IMR-90 (cell line): ENCODE measurements around the gene HJURP. TPM values are rescaled to one million over a fixed set of nuclear protein-coding genes. Genes with fewer than 3 reads are reported as not detected.

Experiments used
- ATAC-seq: fragments of 200-7000 bp; cut with Tn5 transposase; 2 replicates; pipeline ENCODE4 v1.9.1; 2020; ENCODE audit warnings: low read depth, mild to moderate bottlenecking, moderate library complexity
- BruUV-seq: library from RNA; stranded (reverse); fragments of 400-500 nt; replicated peaks from 2 replicates; lab custom pipeline; 2021; lab: Mats Ljungman, UMichigan
- CTCF ChIA-PET: fragments of 300-600 bp; formaldehyde crosslinking; extraction: SDS; loops from one replicate; lab custom pipeline; 2021; ENCODE audit warnings: antibody characterized with exemption; lab: Yijun Ruan, JAX
- POLR2A ChIA-PET: fragments of 300-600 bp; sonication (Branson Sonifier 250); formaldehyde crosslinking; loops from one replicate; lab custom pipeline; 2022; ENCODE audit warnings: antibody characterized with exemption; ENCODE audit not compliant: unreplicated experiment; lab: Charles Lee
- DNase-seq: peaks from one replicate; pipeline ENCODE4 v3.0.0; 2013
- H2AFZ ChIP-seq: replicated peaks from 2 replicates; pipeline ENCODE3; 2013; ENCODE audit warnings: low read length, mild to moderate bottlenecking; ENCODE audit not compliant: poor library complexity
- H2AK5ac ChIP-seq: 2 replicates; pipeline ENCODE4 v1.6.1; 2013; ENCODE audit warnings: low read depth, low read length, inconsistent platforms
- H2AK9ac ChIP-seq: replicated peaks from 2 replicates; pipeline ENCODE3; 2013; ENCODE audit warnings: mild to moderate bottlenecking, low read depth, low read length, moderate library complexity; ENCODE audit not compliant: poor library complexity
- H2BK120ac ChIP-seq: 2 replicates; pipeline ENCODE4 v1.6.1; 2013; ENCODE audit warnings: low read depth, low read length, inconsistent platforms
- H2BK15ac ChIP-seq: 3 replicates; pipeline ENCODE4 v1.6.1; 2013; ENCODE audit warnings: low read depth, low read length, inconsistent platforms
- H2BK20ac ChIP-seq: 2 replicates; pipeline ENCODE4 v1.6.1; 2013; ENCODE audit warnings: low read depth, mild to moderate bottlenecking, inconsistent platforms, low read length, moderate library complexity
- H2BK5ac ChIP-seq: 2 replicates; pipeline ENCODE4 v1.6.1; 2013; ENCODE audit warnings: mild to moderate bottlenecking, low read depth, low read length, inconsistent platforms; ENCODE audit not compliant: poor library complexity, severe bottlenecking
- H3K14ac ChIP-seq: replicated peaks from 2 replicates; pipeline ENCODE4 v1.6.1; 2013; ENCODE audit warnings: low read depth, low read length, inconsistent platforms
- H3K18ac ChIP-seq: 2 replicates; pipeline ENCODE4 v1.6.1; 2013; ENCODE audit warnings: low read depth, low read length, control low read depth
- H3K23ac ChIP-seq: 2 replicates; pipeline ENCODE4 v1.6.1; 2013; ENCODE audit warnings: low read depth, low read length, inconsistent platforms
- H3K27ac ChIP-seq: 2 replicates; pipeline ENCODE4 v1.5.1; 2013; ENCODE audit warnings: mild to moderate bottlenecking, control low read depth, low read length; ENCODE audit not compliant: insufficient read depth
- H3K27me3 ChIP-seq: 2 replicates; pipeline ENCODE4 v1.6.1; 2013; ENCODE audit warnings: low read length; ENCODE audit not compliant: control insufficient read depth, insufficient read depth
- H3K36me3 ChIP-seq: 2 replicates; pipeline ENCODE4 v1.6.1; 2013; ENCODE audit warnings: low read length, mixed read lengths; ENCODE audit not compliant: control insufficient read depth, insufficient read depth
- H3K4ac ChIP-seq: 2 replicates; pipeline ENCODE4 v1.6.1; 2013; ENCODE audit warnings: low read depth, low read length, inconsistent platforms
- H3K4me1 ChIP-seq: 2 replicates; pipeline ENCODE4 v1.6.1; 2013; ENCODE audit warnings: low read length, mixed read lengths; ENCODE audit not compliant: control insufficient read depth, insufficient read depth
- H3K4me2 ChIP-seq: 2 replicates; pipeline ENCODE4 v1.6.1; 2013; ENCODE audit warnings: low read depth, mild to moderate bottlenecking, control low read depth, low read length, moderate library complexity
- H3K4me3 ChIP-seq: 2 replicates; pipeline ENCODE4 v1.5.1; 2013; ENCODE audit warnings: low read depth, mild to moderate bottlenecking, control low read depth, low read length, moderate library complexity; ENCODE audit not compliant: insufficient read depth
- H3K56ac ChIP-seq: 2 replicates; pipeline ENCODE4 v1.6.1; 2013; ENCODE audit warnings: low read length, inconsistent platforms; ENCODE audit not compliant: insufficient read depth; ENCODE audit errors: extremely low read depth
- H3K79me1 ChIP-seq, 2 experiments: 2 replicates each; pipeline ENCODE4 v1.6.1; 2013; ENCODE audit warnings: low read length in 2 of 2, inconsistent platforms in 1 of 2, low read depth in 1 of 2
- H3K9ac ChIP-seq: 2 replicates; pipeline ENCODE4 v1.6.1; 2013; ENCODE audit warnings: low read depth, low read length, control low read depth
- H3K9me1 ChIP-seq: 2 replicates; pipeline ENCODE4 v1.6.1; 2013; ENCODE audit warnings: low read length, inconsistent platforms; ENCODE audit not compliant: insufficient read depth
- H3K9me3 ChIP-seq: 2 replicates; pipeline ENCODE4 v1.6.1; 2013; ENCODE audit warnings: low read length; ENCODE audit not compliant: control insufficient read depth, insufficient read depth
- H4K20me1 ChIP-seq: 2 replicates; pipeline ENCODE4 v1.6.1; 2013; ENCODE audit warnings: low read length, inconsistent platforms; ENCODE audit not compliant: insufficient read depth
- H4K5ac ChIP-seq: 2 replicates; pipeline ENCODE4 v1.6.1; 2013; ENCODE audit warnings: mild to moderate bottlenecking, low read depth, low read length, control low read depth
- H4K8ac ChIP-seq, 2 experiments: 2 replicates each; pipeline ENCODE4 v1.6.1; 2013; ENCODE audit warnings: low read depth in 2 of 2, low read length in 2 of 2, control low read depth in 1 of 2, inconsistent platforms in 1 of 2
- H4K91ac ChIP-seq: 2 replicates; pipeline ENCODE4 v1.6.1; 2013; ENCODE audit warnings: low read depth, low read length, inconsistent platforms; ENCODE audit not compliant: insufficient read depth
- BHLHE40 ChIP-seq: fragments of 150-350 bp; IDR thresholded peaks from 2 replicates; pipeline ENCODE4 v1.6.1; 2016; ENCODE audit warnings: mild to moderate bottlenecking, low read depth, low read length
- MAZ ChIP-seq: IDR thresholded peaks from 2 replicates; pipeline ENCODE4 v1.6.1; 2012; ENCODE audit warnings: low read depth, mild to moderate bottlenecking, low read length, improper control_type of control experiment, moderate library complexity, borderline replicate concordance
- RAD21 ChIP-seq: IDR thresholded peaks from 2 replicates; pipeline ENCODE4 v1.6.1; 2012; ENCODE audit warnings: low read length, improper control_type of control experiment
- USF2 ChIP-seq: fragments of 150-350 bp; IDR thresholded peaks from 2 replicates; pipeline ENCODE4 v1.6.1; 2017; ENCODE audit warnings: mild to moderate bottlenecking, antibody characterized with exemption, low read length, low read depth
- WGBS, 2 experiments: methylation state at CpG; one replicate each; pipeline versions ENCODE4 v1.1.5 to v1.1.7; 2013; ENCODE audit warnings: missing lambda C conversion rate in 2 of 2; ENCODE audit not compliant: insufficient read length in 1 of 2; ENCODE audit errors: extremely low coverage in 2 of 2; 5-methylcytosine and 5-hydroxymethylcytosine counted together
- dilution Hi-C: fragments of 300-500 bp; cut with HindIII; formaldehyde crosslinking; loops from one replicate; pipeline ENCODE4 v1.14.3; 2018; ENCODE audit warnings: low sequenced_read_pairs; ENCODE audit not compliant: unreplicated experiment
- in situ Hi-C: fragments of 300-500 bp; cut with MboI; formaldehyde crosslinking; loops from 3 replicates; pipeline ENCODE4 v1.14.3; 2019; ENCODE audit warnings: low sequenced_read_pairs, inconsistent platforms, mixed read lengths
- intact Hi-C: fragments of 100-400 bp; cut with micrococcal nuclease; formaldehyde crosslinking; loops from 2 replicates; pipeline ENCODE4 v1.10.0; 2022
- polyA plus RNA-seq, 3 experiments: library from polyadenylated mRNA; depleted of rRNA; stranded (reverse); fragments of >200 nt; gene quantifications; 2 replicates each; pipeline ENCODE4 v1.2.3, GENCODE V29; 2012; ENCODE audit warnings: low replicate concordance in 1 of 3
- total RNA-seq: library from RNA; depleted of rRNA; stranded (reverse); fragments of >200 nt; gene quantifications from 2 replicates; pipeline ENCODE4 v1.2.3, GENCODE V29; 2012

Gene HJURP
- total and polyA plus RNA-seq, 2 of the 4 experiments (the other 2 are of a cell fraction), result 22.6 to 26.5 TPM

- ChIA-PET CTCF (no interaction called here), POLR2A (no interaction called here)
- H3K4me1 ChIP-seq, result no peaks in the 10 kb centered on the region
- intact Hi-C loops, result no loop called here
- ATAC-seq (no peak), DNase-seq (no peak)
- no peak overlapping the region for H3K23ac ChIP-seq
- H2BK120ac ChIP-seq, result no peak overlapping the region
- no peak overlapping the region for H2BK20ac ChIP-seq
- no peaks in the 10 kb centered on the region for H3K9me1 ChIP-seq
- no peak for TF ChIP-seq MAZ
- no peak for TF ChIP-seq BHLHE40
- TF ChIP-seq RAD21, result no peak
- no peak for TF ChIP-seq USF2
- H2AK9ac ChIP-seq, result no peak overlapping the region
- H3K79me1 ChIP-seq, result no peaks in the 10 kb centered on the region
- H3K27me3 ChIP-seq, result peaks cover 19% of the 10 kb centered on the region
- no peak overlapping the region for H3K14ac ChIP-seq
- H3K4me3 ChIP-seq, result no peak overlapping the region
- no peak overlapping the region for H3K56ac ChIP-seq
- H3K4ac ChIP-seq, result no peak overlapping the region
- in situ Hi-C loops, result no loop called here
- H2AFZ ChIP-seq, result no peak overlapping the region
- no peak overlapping the region for H4K8ac ChIP-seq
- no peak overlapping the region for H2BK5ac ChIP-seq
- no peak overlapping the region for H3K4me2 ChIP-seq
- no peak overlapping the region for H2AK5ac ChIP-seq
- no peak overlapping the region for H4K91ac ChIP-seq
- no TSS peak for BruUV-seq
- H4K20me1 ChIP-seq, result no peaks in the 10 kb centered on the region
- no peak overlapping the region for H3K27ac ChIP-seq
- no peaks in the 10 kb centered on the region; the same call in 1 of the 2 replicates for H3K9me3 ChIP-seq
- no peak overlapping the region for H3K9ac ChIP-seq
- no peak overlapping the region for H4K5ac ChIP-seq
- dilution Hi-C loops, result no loop called here
- no peak overlapping the region for H2BK15ac ChIP-seq
- H3K36me3 ChIP-seq, result no peaks in the 10 kb centered on the region
- no CpG with 5 or more reads among the region's 7 CpGs for WGBS, 2 experiments
- H3K18ac ChIP-seq, result no peak overlapping the region
These were observed 54.1 kb downstream of the HJURP start for GRCh38 chr2:233800208-233800607.
